SK-N-SH treated with all-trans-retinoic acid at 6 μM for 48 hours (cell line): ENCODE data around the gene FAM210A.

ENCODE experiments used
- ESRRG ChIP-seq: fragments of 250-450 bp; sonication (Bioruptor Pico); IDR thresholded peaks from 2 replicates; pipeline ENCODE4 v1.6.1; 2021; ENCODE audit warnings: mild to moderate bottlenecking
- GLIS3 ChIP-seq: fragments of 250-450 bp; sonication (Bioruptor Pico); IDR thresholded peaks from 2 replicates; pipeline ENCODE4 v1.5.0; 2020; ENCODE audit warnings: mild to moderate bottlenecking, moderate library complexity
- ISL1 ChIP-seq: fragments of 250-450 bp; sonication (Bioruptor Pico); IDR thresholded peaks from 2 replicates; pipeline ENCODE4 v2.1.2; 2022; ENCODE audit warnings: mild to moderate bottlenecking, moderate library complexity
- TF ChIP-seq, protein P1 (sequence below): fragments of 250-450 bp; sonication (Bioruptor Pico); IDR thresholded peaks from 2 replicates; pipeline ENCODE4 v1.8.0; 2020; ENCODE audit warnings: mild to moderate bottlenecking, moderate library complexity, borderline replicate concordance

DNA sequence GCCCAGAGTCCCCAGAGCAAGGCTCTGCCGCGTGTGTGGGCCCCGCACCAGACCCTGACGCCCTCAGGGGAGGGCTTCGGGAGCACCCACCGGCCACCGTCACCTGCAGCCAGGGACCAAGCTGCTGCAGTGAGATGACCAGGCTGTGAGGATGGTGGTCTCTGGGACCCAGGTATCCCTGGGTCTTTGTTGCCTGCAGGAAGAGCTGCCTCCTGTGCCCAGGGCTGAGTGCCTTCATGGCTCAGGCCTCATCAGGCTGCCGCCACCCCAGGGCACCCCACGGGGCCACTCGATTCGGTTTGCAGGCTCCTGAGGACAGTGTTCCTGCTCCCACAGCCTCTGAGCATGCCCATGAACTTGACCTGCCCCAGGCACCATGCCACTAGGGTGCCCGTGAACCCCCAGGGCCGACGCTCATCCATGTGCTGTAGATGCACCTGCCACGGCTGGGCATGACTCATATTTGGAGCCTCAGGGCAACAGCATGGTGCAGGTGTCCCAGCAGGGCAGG lies 109.8 kb downstream of the FAM210A start:
- no peak for TF ChIP-seq ESRRG (CRISPR knock-in tag)
- no peak for TF ChIP-seq GLIS3 (CRISPR knock-in tag)
- TF ChIP-seq, protein P1, sequence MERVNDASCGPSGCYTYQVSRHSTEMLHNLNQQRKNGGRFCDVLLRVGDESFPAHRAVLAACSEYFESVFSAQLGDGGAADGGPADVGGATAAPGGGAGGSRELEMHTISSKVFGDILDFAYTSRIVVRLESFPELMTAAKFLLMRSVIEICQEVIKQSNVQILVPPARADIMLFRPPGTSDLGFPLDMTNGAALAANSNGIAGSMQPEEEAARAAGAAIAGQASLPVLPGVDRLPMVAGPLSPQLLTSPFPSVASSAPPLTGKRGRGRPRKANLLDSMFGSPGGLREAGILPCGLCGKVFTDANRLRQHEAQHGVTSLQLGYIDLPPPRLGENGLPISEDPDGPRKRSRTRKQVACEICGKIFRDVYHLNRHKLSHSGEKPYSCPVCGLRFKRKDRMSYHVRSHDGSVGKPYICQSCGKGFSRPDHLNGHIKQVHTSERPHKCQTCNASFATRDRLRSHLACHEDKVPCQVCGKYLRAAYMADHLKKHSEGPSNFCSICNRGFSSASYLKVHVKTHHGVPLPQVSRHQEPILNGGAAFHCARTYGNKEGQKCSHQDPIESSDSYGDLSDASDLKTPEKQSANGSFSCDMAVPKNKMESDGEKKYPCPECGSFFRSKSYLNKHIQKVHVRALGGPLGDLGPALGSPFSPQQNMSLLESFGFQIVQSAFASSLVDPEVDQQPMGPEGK (CRISPR knock-in tag): no peak
- TF ChIP-seq ISL1: no peak
